Measurements from ENCODE around the gene MSL2.
A peak's percentile ranks its signal among the peaks of the same experiment; 100 is the strongest.
"Not testable (repeated sequence)": the region's sequence is repeated elsewhere in the genome, so short reads cannot be mapped to it uniquely, and the experiment has no call there.

The MSL2 gene

GRCh38 chr3:136196064-136196400 is at the start of gene MSL2:
Gene MSL2 (minus strand): TSS chr3:136196335. CDS start chr3:136195113, 1,222 bp downstream.
- no peak for DNase-seq

- no peak for DNase-seq
Observed at GRCh38 chr3:136245691-136246090, 49.6 kb upstream of the MSL2 start.

- DNase-seq: no peak
Observed at GRCh38 chr3:136239094-136239493, 43.0 kb upstream of the MSL2 start.

GRCh38 chr3:136237961-136238649 is 42.0 kb upstream of the MSL2 start:
- no peak for DNase-seq

GRCh38 chr3:136237103-136237502 is 41.0 kb upstream of the MSL2 start:
- DNase-seq: no peak

GRCh38 chr3:136236109-136236508 is 40.0 kb upstream of the MSL2 start:
- no peak for DNase-seq

GRCh38 chr3:136235545-136235944 is 39.4 kb upstream of the MSL2 start:
- no peak for DNase-seq

GRCh38 chr3:136232413-136232812 is 36.3 kb upstream of the MSL2 start:
- DNase-seq: no peak

GRCh38 chr3:136222746-136223145 is 26.6 kb upstream of the MSL2 start:
- DNase-seq: not testable (repeated sequence)

- no peak for DNase-seq
Observed at GRCh38 chr3:136211547-136211946, 15.4 kb upstream of the MSL2 start.

GRCh38 chr3:136209921-136210320 is 13.8 kb upstream of the MSL2 start:
- no peak for DNase-seq

GRCh38 chr3:136207489-136208115 is 11.5 kb upstream of the MSL2 start:
- DNase-seq: no peak

- not testable (repeated sequence) for DNase-seq
Observed at GRCh38 chr3:136199219-136199618, 3.1 kb upstream of the MSL2 start.

GRCh38 chr3:136198462-136199078 is 2.4 kb upstream of the MSL2 start:
- not testable (repeated sequence) for DNase-seq

- no peak for DNase-seq
Observed at GRCh38 chr3:136197159-136197793, 1.1 kb upstream of the MSL2 start.

- DNase-seq: peak; percentile 99
Observed at GRCh38 chr3:136196401-136197158, 445 bp upstream of the MSL2 start.

- peak; percentile 90 for DNase-seq
Observed at GRCh38 chr3:136195258-136196063, 674 bp downstream of the MSL2 start.

- DNase-seq: peak; percentile 80
Observed at GRCh38 chr3:136194409-136195257, 1.5 kb downstream of the MSL2 start.

GRCh38 chr3:136193278-136194054 is 2.7 kb downstream of the MSL2 start:
- DNase-seq: no peak

- no peak for DNase-seq
Observed at GRCh38 chr3:136192831-136193230, 3.3 kb downstream of the MSL2 start.
